HG02642 (cell line): ENCODE measurements around the gene THOC5.
"Not testable (repeated sequence)": the region's sequence is repeated elsewhere in the genome, so short reads cannot be mapped to it uniquely, and the experiment has no call there.

ENCODE experiments used
- ATAC-seq: cut with Tn5 transposase; IDR thresholded peaks from one replicate; pipeline ENCODE4 v1.9.1; 2021; ENCODE audit warnings: mild to moderate bottlenecking; ENCODE audit not compliant: unreplicated experiment, poor library complexity

The THOC5 gene

GRCh38 chr22:29563652-29564460 lies 10.3 kb upstream of the THOC5 start:
- ATAC-seq = no peak

- ATAC-seq = no peak
Observed at GRCh38 chr22:29559853-29560252, 6.3 kb upstream of the THOC5 start.

GRCh38 chr22:29559030-29559429 lies 5.5 kb upstream of the THOC5 start:
- no peak for ATAC-seq

DNA sequence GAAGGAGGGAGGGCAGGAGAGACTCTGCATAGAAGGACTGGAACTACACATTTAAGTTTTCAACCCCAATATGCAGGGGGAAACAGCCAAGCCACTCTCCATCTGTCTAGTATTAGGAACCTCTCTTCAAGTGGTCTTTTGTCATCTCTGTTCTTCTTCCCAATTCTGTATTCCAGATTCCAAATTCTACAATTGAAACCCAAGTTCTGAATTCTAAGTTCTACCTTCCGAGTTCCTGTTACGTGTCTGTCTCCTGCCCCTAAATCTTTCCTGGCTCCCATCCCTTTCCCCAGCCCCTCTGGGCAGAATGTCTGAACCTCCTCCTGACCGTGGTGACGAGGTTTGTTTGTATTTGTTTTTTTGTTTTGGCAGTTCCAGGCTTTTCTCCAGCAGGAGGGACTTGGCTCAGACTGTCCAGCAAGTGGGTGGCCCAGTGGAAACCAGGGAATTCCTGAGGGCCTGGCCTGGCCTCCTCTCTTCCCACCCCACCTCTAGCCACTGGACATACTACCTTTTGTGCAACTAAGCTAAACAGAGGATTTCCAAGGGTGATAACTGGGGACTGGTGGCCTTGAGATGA lies 1.6 kb upstream of the THOC5 start:
- no peak for ATAC-seq

- ATAC-seq = not testable (repeated sequence)
Observed at GRCh38 chr22:29552357-29552756, 1.2 kb downstream of the THOC5 start.

GRCh38 chr22:29550005-29550404 lies 3.6 kb downstream of the THOC5 start:
- ATAC-seq = no peak

DNA sequence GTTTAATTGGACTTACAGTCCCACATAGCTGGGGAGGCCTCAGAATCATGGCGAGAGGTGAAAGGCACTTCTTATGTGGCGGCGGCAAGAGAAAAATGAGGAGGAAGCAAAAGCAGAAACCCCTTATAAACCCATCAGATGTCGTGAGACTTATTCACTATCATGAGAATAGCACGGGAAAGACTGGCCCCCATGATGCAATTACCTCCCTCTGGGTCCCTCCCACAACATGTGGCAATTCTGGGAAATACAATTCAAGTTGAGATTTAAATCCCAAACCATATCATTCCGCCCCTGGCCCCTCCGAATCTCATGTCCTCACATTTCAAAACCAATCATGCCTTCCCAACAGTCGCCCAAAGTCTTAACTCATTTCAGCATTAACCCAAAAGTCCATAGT lies 8.5 kb downstream of the THOC5 start:
- ATAC-seq = not testable (repeated sequence)

GRCh38 chr22:29541845-29542244 lies 11.7 kb downstream of the THOC5 start:
- no peak for ATAC-seq

DNA sequence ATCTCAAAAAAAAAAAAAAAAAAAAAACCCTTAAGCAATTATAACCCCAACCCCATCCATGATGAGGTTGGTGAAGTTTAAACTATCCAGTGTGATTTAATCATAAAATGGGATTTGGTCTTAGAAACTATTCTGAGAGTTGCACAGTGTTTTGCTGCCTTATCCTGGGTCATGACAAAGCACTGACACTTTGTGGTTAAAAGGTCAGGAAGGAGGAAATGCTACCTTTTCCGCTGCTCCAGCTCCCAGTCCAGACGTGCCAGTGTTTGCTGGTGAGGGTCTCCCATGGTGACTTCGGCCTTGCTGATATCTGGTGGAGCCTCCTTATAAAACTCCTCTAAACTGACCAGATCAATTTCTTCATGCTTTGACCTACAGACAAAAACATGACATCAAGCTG lies 14.5 kb downstream of the THOC5 start:
- ATAC-seq = no peak

DNA sequence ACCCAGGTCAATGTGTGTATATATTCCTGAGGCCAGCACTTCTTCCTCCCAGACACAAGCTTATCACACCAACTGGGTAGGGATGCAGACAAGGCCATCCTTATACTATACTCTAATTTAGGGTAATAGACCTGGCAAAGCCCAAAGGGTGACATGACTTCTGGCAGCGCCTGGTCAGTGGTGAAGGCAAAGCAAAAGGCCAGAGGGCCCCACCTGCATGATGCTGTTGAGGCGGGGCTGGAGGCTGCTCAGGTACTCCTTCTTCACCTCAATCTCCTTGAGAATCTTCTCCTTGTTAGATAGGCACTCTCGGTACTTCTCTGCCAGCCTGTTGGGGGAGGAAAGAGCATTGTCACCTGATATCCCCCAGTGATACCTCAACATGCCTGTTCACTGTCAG lies 17.1 kb downstream of the THOC5 start:
- ATAC-seq = no peak

DNA sequence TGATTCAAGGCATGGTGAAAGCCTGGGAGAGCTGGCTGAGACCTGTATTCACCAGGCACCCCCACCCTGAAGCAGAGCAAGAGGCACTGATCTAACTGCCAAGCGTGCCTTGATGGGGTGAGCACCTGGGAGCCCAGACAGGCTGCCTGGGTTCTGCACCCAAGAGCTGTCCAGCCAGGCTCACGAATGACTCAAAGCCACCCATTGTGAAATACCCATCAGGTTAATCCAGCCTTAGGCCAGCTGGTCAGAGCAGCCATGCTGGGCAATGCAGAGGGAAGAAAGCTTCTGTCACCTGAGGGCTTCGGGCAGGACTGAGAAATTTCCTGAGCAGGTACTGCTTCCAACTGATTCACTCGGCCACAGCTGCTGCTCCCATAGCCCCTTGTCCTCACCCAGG lies 22.1 kb downstream of the THOC5 start:
- no peak for ATAC-seq

DNA sequence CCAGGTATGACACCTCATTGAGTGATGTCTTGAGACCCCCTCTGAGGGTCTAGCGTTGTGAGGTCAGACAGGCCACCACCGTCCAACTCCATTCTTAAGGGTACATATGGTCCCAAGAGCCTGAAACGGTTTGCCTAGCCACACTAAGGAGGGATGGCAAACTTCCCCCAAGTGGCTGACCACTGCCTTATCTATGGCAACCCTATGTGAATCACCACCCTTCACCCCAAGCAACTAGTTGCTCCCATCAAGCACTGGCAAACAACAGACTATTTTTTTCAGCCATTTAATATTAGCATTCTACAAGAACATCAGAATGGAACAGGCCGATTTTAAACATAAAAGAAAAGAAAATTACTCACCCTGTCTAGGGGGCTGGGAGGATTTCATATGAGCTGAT lies 22.8 kb downstream of the THOC5 start:
- no peak for ATAC-seq

- no peak for ATAC-seq
Observed at GRCh38 chr22:29528144-29528543, 25.4 kb downstream of the THOC5 start.

DNA sequence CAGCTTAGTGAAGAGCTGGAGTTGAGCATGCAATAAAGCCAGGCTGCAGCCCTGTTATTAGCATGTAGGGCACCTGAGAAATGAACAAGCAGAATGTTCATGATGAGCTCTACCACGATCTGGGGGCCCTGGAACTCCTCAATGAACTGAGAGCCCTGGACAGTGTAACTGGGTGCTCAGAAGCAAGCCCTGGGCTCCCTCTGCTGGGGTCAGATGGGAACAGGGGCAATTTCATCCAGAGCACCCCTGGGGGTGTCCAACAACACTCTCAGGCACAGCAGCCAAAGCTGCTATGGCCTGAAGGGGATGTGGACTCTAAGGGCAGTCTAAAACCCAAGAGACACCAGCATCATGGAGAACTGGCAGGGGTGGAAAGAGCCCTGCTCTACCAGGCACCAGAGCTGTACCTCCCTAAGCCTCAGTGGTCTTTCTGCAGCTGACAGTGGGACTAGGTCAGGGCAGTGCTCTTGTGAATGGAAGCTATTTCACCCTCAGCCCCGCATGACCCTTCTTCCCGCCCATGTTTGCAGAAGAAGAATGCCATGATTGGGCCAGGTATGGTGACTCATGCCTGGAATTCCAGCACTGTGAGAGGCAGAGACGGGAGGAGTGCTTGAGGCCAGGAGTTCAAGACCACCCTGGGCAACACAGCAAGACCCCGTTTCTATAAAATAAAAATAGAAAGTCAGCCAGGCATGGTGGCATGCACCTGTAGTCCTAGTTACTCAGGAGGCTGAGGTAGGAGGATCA lies 28.9 kb downstream of the THOC5 start:
- no peak for ATAC-seq

GRCh38 chr22:29523761-29524160 lies 29.8 kb downstream of the THOC5 start:
- no peak for ATAC-seq

GRCh38 chr22:29521526-29521925 lies 32.0 kb downstream of the THOC5 start:
- no peak for ATAC-seq

DNA sequence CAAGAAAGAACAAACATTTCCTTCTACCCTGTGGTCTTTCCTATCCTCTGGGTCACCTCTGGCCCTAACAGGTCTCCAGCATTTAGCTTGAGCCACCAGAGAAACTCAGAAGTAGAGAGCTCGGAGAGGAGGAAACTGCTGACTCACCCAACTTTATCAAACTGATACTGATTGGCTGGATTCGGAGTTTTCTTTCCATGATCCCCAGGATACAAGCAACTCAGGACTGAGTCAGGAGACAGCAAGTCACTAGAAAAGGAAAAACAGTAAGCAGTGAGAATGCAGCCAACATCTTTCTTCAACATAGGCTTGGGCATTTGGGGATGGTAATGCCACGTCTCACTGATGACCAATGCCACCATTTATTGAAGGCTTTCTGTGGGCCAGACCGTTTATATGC lies 32.7 kb downstream of the THOC5 start:
- no peak for ATAC-seq

GRCh38 chr22:29519996-29520395 lies 33.6 kb downstream of the THOC5 start:
- no peak for ATAC-seq

DNA sequence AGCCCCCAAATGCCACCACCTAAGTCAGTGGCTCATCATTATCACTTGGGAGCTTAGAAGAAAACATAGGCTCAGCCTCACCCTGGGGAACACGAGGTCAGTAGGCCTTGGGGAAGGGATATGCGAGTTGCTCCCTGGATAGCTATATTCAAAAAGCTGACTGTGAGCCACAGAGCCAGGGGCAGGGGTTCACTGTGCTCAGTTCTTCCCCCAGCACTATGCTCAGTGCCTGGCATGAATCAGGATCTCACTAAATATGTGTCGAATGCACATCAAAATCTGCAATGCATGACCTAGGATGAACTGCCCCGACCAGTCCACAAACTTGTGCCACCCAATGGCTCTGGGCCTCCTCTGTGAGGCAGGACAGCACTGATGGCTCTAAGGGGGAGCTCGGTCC lies 35.1 kb downstream of the THOC5 start:
- ATAC-seq = no peak

DNA sequence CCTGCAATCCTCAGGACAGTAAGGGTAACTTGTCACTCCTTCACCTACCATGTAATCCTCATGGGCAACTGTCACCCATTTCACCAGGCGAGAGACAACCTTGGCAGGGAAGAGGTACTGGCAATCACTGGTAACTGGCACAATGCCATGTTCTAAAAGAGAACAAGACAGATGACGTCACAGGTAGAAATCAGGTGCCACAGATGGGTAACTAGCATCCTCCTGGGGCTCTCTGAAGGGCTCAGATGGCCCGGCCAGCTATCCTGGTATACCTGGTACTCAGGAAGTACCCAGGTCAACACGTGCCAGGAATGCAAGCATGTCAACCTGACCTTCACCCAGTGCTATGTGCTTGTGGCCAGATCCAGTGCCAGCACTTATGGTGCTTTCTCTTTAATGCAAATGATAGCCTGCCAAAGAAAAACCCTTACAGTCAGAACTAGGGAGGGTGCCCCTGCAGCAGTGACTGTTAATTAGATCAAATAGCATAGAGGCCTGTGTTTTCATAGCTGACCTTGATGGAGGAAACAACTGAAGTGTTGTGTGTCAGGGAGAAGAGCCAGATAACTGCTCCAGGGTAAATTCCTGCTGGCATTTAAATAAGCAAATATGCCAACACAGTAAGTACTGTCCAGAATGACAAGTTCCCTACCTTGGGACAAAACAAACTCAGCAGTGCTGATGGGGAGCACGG lies 36.2 kb downstream of the THOC5 start:
- no peak for ATAC-seq

DNA sequence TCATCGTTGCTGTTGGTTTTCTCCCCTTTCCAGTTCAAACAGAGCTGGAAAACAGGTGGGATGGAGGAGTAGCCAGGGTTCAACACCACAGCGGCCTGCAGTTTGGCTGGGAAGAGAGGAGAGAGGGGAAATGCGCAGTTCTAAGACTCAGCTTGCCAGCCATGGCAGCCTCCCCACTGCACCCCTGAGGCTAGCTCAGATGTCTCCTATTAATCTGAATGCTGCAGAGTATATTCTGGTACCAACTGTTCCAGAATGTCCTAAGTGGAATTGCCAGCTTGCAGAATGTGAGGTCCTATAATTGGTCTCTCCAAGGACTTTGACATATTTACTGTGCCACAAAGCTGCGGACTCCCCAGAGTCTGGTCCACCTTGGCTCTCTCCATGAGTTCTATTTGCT lies 41.5 kb downstream of the THOC5 start:
- ATAC-seq = no peak
